ENCODE data around the gene CDKN3. TPM values are rescaled to one million over a fixed set of nuclear protein-coding genes. Genes with fewer than 3 reads are reported as not detected.

Gene CDKN3
- total RNA-seq, 1 donor from 2014 or later = not detected

GRCh38 chr14:54350203-54350602 lies 46.6 kb upstream of the CDKN3 start:
- no peak overlapping the region for H3K4me3 ChIP-seq
- no peaks in the 10 kb centered on the region for H3K27me3 ChIP-seq
- H3K27ac ChIP-seq = no peak overlapping the region
- no peak for DNase-seq (ENCODE audit: low spot score in 2 of 2)
- TF ChIP-seq, protein P1, sequence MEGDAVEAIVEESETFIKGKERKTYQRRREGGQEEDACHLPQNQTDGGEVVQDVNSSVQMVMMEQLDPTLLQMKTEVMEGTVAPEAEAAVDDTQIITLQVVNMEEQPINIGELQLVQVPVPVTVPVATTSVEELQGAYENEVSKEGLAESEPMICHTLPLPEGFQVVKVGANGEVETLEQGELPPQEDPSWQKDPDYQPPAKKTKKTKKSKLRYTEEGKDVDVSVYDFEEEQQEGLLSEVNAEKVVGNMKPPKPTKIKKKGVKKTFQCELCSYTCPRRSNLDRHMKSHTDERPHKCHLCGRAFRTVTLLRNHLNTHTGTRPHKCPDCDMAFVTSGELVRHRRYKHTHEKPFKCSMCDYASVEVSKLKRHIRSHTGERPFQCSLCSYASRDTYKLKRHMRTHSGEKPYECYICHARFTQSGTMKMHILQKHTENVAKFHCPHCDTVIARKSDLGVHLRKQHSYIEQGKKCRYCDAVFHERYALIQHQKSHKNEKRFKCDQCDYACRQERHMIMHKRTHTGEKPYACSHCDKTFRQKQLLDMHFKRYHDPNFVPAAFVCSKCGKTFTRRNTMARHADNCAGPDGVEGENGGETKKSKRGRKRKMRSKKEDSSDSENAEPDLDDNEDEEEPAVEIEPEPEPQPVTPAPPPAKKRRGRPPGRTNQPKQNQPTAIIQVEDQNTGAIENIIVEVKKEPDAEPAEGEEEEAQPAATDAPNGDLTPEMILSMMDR (IDR thresholded peaks at IDR 0.05) = no peak
- intact Hi-C loops (cut with DNase I) = no loop called here
- no peaks in the 10 kb centered on the region for H3K4me1 ChIP-seq
- H3K36me3 ChIP-seq = no peaks in the 10 kb centered on the region
- no peaks in the 10 kb centered on the region for H3K9me3 ChIP-seq

DNA sequence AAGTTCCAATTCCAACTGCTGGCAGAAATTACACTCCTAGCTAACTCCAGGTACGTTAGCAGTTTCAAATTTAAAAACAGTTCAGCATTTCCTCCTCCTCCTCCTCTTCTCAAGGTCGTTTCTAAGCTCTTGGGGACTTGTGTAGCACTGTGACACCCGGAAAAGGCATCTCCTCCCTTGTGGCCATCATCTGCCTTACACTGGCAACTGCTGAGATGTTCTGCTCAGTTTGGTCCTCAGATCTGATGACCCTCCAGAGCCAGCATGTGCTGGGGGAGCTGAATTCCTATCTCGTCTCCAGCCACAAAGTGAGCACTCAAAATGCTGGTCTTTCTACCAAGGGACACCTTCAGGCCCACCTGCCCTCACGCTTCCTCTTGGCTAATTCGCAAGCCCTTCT lies 43.5 kb upstream of the CDKN3 start:
- Histone ChIP-seq H3K4me3 (no peak overlapping the region), H3K9me3 (no peaks in the 10 kb centered on the region), H3K27ac (no peak overlapping the region), H3K4me1 (no peaks in the 10 kb centered on the region), H3K27me3 (no peaks in the 10 kb centered on the region), H3K36me3 (no peaks in the 10 kb centered on the region)
- intact Hi-C loops (cut with DNase I) = no loop called here
- TF ChIP-seq, protein P1 (IDR thresholded peaks at IDR 0.05) = no peak
- DNase-seq (ENCODE audit: low spot score in 2 of 2) = no peak

DNA sequence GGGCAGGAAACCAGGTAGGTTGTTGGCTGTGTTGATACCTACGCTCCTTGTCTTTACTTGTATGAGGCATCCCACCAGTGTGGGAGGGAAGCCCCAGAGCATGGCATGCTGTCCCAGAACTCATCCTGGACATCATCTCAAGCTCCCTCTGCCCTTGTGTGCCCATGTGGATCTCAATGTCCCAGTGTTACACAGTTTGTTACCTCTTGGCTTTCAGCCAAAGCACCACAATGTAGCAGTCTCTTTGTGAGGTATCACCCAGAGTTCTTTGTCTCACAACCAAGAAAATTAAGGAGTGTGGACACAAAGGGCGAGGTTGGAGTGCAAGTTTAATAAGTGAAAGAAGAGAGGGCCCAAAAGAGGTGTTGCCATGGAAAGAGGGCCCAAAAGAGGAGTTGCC lies 43.1 kb upstream of the CDKN3 start:
- TF ChIP-seq, protein P1 (IDR thresholded peaks at IDR 0.05) = no peak
- intact Hi-C loops (cut with DNase I) = no loop called here
- Histone ChIP-seq H3K27me3 (no peaks in the 10 kb centered on the region), H3K27ac (no peak overlapping the region), H3K4me1 (no peaks in the 10 kb centered on the region), H3K9me3 (no peaks in the 10 kb centered on the region), H3K36me3 (no peaks in the 10 kb centered on the region), H3K4me3 (no peak overlapping the region)
- DNase-seq (ENCODE audit: low spot score in 2 of 2) = no peak

DNA sequence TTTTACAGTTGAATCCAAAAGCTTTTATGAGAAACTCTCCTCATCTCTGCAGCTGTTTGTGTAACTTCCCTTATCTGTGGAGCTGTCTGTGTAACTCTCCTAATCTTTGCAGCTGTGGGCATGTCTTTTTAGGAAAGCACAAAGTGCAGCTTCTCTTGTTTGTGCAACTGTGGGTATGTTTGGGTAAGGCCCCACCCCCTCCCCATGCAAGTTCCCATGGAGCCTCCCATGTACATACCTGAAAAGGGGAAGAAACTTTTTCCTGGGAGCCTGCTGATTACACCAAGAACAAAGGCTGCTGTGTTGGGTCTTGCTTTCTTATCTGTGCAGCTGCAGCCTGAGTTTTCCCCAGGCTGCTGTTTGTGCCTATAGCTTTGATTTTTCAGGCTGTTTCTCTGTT lies 42.7 kb upstream of the CDKN3 start:
- TF ChIP-seq, protein P1 (IDR thresholded peaks at IDR 0.05) = no peak
- H3K36me3 ChIP-seq = no peaks in the 10 kb centered on the region
- H3K4me3 ChIP-seq = no peak overlapping the region
- no peaks in the 10 kb centered on the region for H3K4me1 ChIP-seq
- H3K9me3 ChIP-seq = no peaks in the 10 kb centered on the region
- DNase-seq (ENCODE audit: low spot score in 2 of 2) = no peak
- intact Hi-C loops (cut with DNase I) = no loop called here
- no peaks in the 10 kb centered on the region for H3K27me3 ChIP-seq
- H3K27ac ChIP-seq = no peak overlapping the region

DNA sequence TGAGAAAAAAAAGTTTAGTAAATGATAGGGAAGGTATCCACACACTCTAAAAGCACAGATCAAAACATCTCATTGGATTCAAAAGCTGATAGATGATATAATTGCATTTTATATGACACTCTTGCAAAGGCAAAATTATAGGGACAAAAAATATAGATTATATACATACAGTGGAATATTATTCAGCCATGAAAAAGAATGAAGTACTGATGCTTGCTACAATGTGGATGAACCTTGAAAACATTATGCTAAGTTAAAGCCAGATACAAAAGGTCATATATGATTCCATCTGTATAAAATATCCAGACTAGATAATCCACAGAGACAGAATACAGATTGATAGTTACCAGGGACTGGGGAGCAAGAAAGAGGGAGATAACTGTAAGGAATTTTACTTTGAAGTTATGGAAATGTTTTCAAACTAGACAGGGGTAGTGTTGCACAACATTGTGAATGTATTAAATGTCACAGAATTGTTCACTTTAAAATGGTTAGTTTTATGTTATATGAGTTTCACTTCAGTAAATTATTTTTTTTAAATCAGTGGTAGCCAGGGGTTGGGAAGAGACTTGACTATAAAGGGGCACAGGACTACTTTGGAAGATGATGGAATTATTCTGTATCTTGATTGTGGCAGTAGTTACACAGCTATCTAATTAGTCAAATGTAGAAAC lies 41.7 kb upstream of the CDKN3 start:
- intact Hi-C loops (cut with DNase I) = no loop called here
- Histone ChIP-seq H3K27me3 (no peaks in the 10 kb centered on the region), H3K27ac (no peak overlapping the region), H3K4me3 (no peak overlapping the region), H3K4me1 (no peaks in the 10 kb centered on the region), H3K36me3 (no peaks in the 10 kb centered on the region), H3K9me3 (no peaks in the 10 kb centered on the region)
- TF ChIP-seq, protein P1 (IDR thresholded peaks at IDR 0.05) = no peak
- DNase-seq (ENCODE audit: low spot score in 2 of 2) = no peak

DNA sequence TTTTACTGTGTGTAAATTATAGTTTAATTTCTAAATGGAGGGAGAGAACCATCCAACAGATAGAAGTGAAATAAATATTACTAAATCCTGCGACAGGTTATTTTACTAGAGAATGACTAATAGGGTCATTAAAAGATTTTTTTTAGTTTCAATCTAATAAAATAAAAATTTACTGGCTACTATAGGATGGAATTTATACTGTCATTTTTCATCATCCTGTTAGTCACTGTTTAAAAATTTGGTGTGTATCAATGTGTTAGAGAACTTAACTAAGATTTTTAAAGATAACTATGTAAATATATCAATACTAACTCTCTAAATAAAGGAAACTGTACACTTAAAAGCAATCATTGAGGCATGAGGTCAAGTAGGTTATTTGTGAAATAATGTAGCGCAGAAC lies 41.1 kb upstream of the CDKN3 start:
- Histone ChIP-seq H3K4me1 (no peaks in the 10 kb centered on the region), H3K36me3 (no peaks in the 10 kb centered on the region), H3K27me3 (no peaks in the 10 kb centered on the region), H3K4me3 (no peak overlapping the region), H3K9me3 (no peaks in the 10 kb centered on the region), H3K27ac (no peak overlapping the region)
- intact Hi-C loops (cut with DNase I) = no loop called here
- TF ChIP-seq, protein P1 (IDR thresholded peaks at IDR 0.05) = no peak
- DNase-seq (ENCODE audit: low spot score in 2 of 2) = no peak
